SW480 (cell line): Measurements from ENCODE around the gene APC2.
A peak's percentile ranks its signal among the peaks of the same experiment; 100 is the strongest.
"Not testable (repeated sequence)": the region's sequence is repeated elsewhere in the genome, so short reads cannot be mapped to it uniquely, and the experiment has no call there.

Source experiments
- DNase-seq: peaks from one replicate; pipeline ENCODE4 v3.0.0-alpha.2; 2016; ENCODE audit warnings: low spot score

Gene APC2

DNA sequence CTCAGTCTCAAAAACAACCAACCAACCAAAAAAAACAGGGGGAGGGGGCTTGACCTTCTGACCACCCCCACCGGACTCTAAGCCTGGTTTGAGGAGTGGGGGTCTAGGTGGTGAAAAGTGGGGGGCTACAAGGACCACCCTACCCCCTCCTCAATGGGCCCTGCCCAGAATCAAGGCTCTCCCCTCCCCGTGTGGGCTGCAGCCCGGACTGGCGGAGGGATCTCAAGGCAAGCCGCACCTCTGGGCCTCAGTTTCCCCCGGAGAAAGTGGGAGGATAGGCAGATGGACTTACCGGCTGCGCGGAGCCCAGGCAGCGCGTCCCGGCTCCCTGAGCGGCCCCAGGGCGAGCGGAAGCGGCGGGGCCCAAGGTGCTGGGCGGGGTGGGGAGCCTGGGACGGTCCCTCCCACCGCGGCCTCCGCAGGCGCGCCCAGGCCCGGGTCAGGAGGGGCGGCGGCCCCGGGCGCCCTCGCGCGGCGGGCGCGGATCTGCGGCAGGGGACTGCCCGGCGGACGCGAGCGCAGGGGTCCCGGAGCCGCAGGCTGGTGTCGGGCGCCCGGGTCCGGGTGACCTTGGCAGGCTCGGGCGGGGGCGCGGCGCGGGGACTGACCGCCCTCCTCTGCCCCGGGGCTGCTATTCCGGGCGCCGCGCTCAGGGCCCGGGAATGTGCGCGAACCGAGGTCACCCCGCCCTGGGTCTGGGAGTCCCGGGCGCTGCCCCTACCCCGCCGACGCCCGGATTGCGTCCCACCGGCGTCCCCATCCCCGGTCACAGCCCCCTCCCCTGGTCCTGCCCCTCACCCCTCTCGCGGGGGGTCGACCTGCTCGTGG is 63.0 kb downstream of the APC2 start, which contains the start of gene ADAMTSL5:
ADAMTSL5 (minus strand) TSS at position 349 of the 828 bp plus-strand sequence. CDS start 2,076 bp downstream, outside the sequence.
- DNase-seq: peak; percentile 56

- DNase-seq: peak; percentile 31
These were observed 63.8 kb downstream of the APC2 start for GRCh38 chr19:1513499-1514294.

DNA sequence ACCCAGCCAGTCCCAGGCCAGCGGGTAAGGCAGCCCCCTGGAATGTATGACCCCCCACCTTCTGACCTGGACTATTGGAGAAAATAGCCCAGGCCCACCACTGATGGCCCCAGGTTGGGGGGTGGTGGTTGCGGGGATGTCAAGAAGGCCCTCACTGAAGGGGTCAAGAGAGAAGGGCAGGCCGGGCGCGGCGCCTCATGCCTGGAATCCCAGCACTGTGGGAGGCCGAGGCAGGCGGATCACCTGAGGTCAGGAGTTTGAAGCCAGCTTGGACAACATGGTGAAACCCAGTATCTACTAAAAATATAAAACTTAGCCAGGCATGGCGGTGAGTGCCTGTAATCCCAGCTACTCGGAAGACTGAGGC is 64.4 kb downstream of the APC2 start:
- no peak for DNase-seq

- DNase-seq: no peak
These were observed 65.2 kb downstream of the APC2 start for GRCh38 chr19:1514986-1515721.

DNA sequence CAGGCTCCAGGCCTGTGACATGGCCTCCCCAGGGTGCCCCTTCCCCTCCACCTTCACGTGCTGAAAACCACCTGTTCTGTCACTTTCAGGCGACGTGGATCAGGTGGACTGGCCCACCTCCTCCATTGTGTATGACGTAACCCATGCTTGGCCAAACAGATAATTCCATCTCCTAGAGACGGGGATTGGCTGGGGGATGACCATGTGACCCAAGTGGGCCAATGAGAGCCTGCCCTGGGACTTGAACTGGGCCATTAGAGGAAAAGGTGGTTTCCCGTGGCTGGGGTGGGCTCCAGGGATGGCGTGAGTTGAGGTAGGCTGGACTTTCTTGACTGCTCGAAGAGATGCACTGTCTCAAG is 66.5 kb downstream of the APC2 start:
- no peak for DNase-seq

DNA sequence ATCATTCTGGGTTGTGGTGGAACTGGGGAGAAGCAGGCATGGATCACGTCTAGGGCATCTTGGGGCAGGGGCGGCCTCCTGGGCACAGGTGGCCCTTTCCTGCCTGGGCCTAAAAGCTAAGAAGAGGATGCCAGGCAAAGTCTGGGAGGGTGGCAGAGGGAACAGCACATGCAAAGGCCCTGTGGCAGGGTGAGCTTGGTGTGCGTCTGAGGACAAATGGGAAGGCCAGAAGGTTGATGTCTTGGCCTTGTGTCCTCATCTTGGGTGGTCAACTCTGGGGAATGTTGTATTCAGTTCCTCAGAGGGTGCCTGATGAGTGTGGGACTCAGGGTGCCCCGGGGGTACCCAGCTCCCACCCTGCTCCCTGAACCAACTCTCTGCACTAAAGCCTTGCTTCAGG is 68.5 kb downstream of the APC2 start:
- DNase-seq: no peak

DNA sequence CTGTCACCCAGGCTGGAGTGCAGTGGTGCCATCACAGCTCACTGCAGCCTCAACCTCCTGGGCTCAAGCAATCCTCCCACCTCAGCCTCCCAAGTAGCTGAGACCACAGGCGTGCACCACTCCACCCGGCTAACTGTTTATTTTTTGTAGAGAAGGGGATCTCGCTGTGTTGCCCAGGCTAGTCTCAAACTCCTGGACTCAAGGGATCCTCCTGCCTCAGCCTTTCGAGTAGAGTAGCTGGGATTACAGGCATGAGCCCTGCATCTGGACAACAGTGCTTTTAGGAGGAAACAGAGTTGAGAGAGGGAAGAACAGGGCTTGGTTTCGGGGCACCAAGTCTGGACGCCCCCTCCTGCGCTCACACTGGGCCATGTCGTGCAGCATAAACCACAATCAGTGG is 69.9 kb downstream of the APC2 start:
- DNase-seq: not testable (repeated sequence)

GRCh38 chr19:1520203-1520780 is 70.4 kb downstream of the APC2 start:
- no peak for DNase-seq

DNA sequence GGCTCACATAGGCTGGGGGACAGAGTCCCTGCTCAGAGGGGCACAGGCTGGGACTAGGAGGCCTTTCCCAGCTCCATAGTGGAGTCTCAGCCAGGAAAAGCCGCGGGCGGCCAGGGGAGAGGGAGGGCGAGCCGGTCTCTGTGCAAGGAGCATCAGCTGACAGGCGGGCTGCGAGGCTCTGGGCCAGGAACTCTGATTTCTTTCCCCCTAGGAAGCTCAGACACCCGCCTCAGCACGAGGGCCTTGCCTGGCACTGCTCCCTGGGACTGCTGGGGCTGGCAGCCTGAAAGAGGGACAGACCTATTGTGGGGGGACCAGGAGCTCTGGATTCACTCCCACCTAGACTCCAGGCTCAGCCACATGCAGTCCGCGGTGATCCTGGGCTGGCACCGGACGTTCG is 71.7 kb downstream of the APC2 start:
- no peak for DNase-seq

DNA sequence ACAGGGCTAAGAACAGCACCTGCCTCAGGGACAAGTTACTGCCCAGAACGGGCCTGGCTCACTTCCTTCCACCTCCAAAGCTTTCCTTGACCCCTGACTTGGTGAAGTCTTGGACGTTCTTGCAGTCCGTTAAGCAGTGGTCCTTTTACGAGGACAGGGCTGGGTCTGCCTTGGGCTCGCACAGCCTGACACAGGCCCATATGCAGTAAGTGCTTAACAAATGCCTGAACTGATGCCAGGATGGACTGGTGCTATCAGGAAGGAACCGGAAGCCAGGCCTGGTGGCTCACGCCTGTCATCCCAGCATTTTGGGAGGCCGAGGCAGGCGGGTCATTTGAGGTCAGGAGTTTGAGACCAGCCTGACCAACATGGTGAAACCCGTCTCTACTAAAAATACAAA is 72.1 kb downstream of the APC2 start:
- DNase-seq: no peak

GRCh38 chr19:1522838-1523237 is 72.9 kb downstream of the APC2 start:
- no peak for DNase-seq
